GM12891 (cell line): ENCODE results near the gene KCTD21.

ENCODE experiments used
- POLR2A ChIP-seq: IDR thresholded peaks from 2 replicates; pipeline ENCODE4 v1.6.1; 2011; ENCODE audit warnings: low read depth, low read length, control low read depth
- TAF1 ChIP-seq: IDR thresholded peaks from 2 replicates; pipeline ENCODE4 v1.6.1; 2011; ENCODE audit warnings: low read depth, low read length, control low read depth

DNA sequence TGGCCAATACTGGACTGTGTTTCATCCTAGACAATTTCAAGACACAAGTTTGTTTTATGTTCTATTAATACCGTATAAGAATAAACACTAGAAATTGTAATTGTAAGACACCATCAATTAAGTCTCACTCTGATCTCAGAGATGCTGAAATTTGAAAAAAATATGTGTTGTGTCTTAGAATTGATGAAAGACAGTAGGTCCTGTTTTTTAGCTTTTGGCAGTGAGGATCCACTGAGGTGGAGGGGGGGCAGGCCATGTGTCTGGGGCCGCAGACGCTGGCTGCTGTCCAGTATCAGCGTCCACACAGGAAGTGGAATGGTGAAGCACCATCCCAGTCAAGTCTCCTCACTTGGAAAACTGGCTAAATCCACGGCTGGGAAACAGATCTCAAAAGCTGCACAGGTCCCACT is 26.5 kb downstream of the KCTD21 start:
- TF ChIP-seq POLR2A (no peak), TAF1 (no peak)
